Natural killer cell (primary cell): ENCODE data around the gene CDK16. TPM values are rescaled to one million over a fixed set of nuclear protein-coding genes. Genes with fewer than 3 reads are reported as not detected.

ENCODE experiments used
- ATAC-seq, 3 donors: fragments of 150-1000 bp in 2 of 3; fragments of 200-7000 bp in 1 of 3; cut with Tn5 transposase; 1 replicate in 1 of 3; 2 replicates in 2 of 3; pipeline ENCODE4 v1.10.0; 2021; ENCODE audit warnings: mild to moderate bottlenecking in 2 of 3, moderate library complexity in 2 of 3
- DNase-seq, 2 donors: peaks; one replicate each; pipeline versions ENCODE4 v3.0.0 to v3.0.0-alpha.2; 2013 to 2021; ENCODE audit warnings: mixed read lengths in 1 of 2
- H3K27ac ChIP-seq: one replicate; pipeline ENCODE4 v1.5.1; 2013; ENCODE audit warnings: mild to moderate bottlenecking, low read length
- H3K27me3 ChIP-seq: one replicate; pipeline ENCODE4 v1.6.1; 2013; ENCODE audit warnings: low read length; ENCODE audit not compliant: control insufficient read depth, insufficient read depth
- H3K36me3 ChIP-seq: one replicate; pipeline ENCODE4 v1.6.1; 2013; ENCODE audit warnings: low read length; ENCODE audit not compliant: control insufficient read depth, insufficient read depth
- H3K4me1 ChIP-seq: one replicate; pipeline ENCODE4 v1.6.1; 2013; ENCODE audit warnings: low read length; ENCODE audit not compliant: control insufficient read depth, insufficient read depth
- H3K4me3 ChIP-seq: one replicate; pipeline ENCODE4 v1.5.1; 2013; ENCODE audit warnings: low read length
- H3K9me3 ChIP-seq: one replicate; pipeline ENCODE4 v1.6.1; 2013; ENCODE audit warnings: low read length; ENCODE audit not compliant: control insufficient read depth, insufficient read depth
- H3K27ac Mint-ChIP-seq, 2 donors: one replicate each; pipeline ENCODE4 v1.8.0; 2022; ENCODE audit warnings: mild to moderate bottlenecking in 2 of 2, mixed read lengths in 2 of 2, moderate library complexity in 1 of 2
- H3K27me3 Mint-ChIP-seq, 2 donors: one replicate each; pipeline ENCODE4 v1.8.0; 2022; ENCODE audit warnings: low read depth in 2 of 2, mixed read lengths in 2 of 2
- H3K36me3 Mint-ChIP-seq: one replicate; pipeline ENCODE4 v1.8.0; 2022; ENCODE audit warnings: mixed read lengths
- H3K4me1 Mint-ChIP-seq, 2 donors: one replicate each; pipeline ENCODE4 v1.8.0; 2022; ENCODE audit warnings: mixed read lengths in 2 of 2
- H3K4me3 Mint-ChIP-seq: one replicate; pipeline ENCODE4 v1.8.0; 2022; ENCODE audit warnings: mild to moderate bottlenecking, moderate library complexity, mixed read lengths
- H3K9me3 Mint-ChIP-seq, 2 donors: one replicate each; pipeline ENCODE4 v1.8.0; 2022; ENCODE audit warnings: mixed read lengths in 2 of 2
- WGBS: methylation state at CpG from one replicate; pipeline ENCODE4 v1.1.7; 2013; ENCODE audit warnings: missing lambda C conversion rate; ENCODE audit not compliant: insufficient coverage; 5-methylcytosine and 5-hydroxymethylcytosine counted together
- intact Hi-C: fragments of 100-400 bp; cut with micrococcal nuclease; formaldehyde crosslinking; loops from one replicate; pipeline ENCODE4 v1.14.2; 2022
- total RNA-seq, 4 donors: library from RNA; stranded (reverse); fragments of 120-200 nt in 1 of 4; gene quantifications; one replicate each; pipeline versions ENCODE4 v1.2.3 to v1.2.4, GENCODE V29; 2013 to 2022
- TF ChIP-seq, protein P1 (sequence below): fragments of 200-600 bp; IDR thresholded peaks from one replicate; pipeline ENCODE4 v1.8.0; 2022; ENCODE audit warnings: antibody characterized with exemption

Gene CDK16
- total RNA-seq, 3 donors from 2014 or later (not counting 1 experiment from before 2014, with no cell fraction given), result 112 to 140 (median 126) TPM

DNA sequence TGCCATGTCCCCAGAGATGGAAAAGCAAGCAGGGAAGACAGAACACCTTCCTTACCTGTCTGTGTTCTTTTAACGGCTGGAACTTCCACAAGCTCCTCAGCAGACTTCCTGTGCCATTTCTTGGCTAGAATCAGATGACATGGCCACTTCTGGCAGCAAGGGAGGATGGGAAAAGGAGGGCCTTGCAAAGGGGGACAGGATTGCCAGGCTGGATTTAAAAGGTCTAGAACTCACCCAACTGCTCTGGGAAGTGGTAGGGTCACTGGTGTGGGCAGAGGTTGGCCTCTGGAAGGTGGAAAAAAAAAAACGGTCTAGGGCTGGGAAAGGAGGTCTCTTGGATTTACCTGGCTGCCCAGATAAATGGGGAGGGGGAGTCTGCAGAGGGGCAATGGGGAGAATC is 12.7 kb downstream of the CDK16 start:
- Histone ChIP-seq H3K27ac (no peak overlapping the region), H3K9me3 (no peaks in the 10 kb centered on the region), H3K27me3 (no peaks in the 10 kb centered on the region), H3K4me3 (no peak overlapping the region), H3K36me3 (peaks cover 21% of the 10 kb centered on the region), H3K4me1 (peaks cover 8% of the 10 kb centered on the region)
- Mint-ChIP-seq H3K27me3 (no peaks in the 10 kb centered on the region), H3K4me3 (peak overlapping the region; percentile 37), H3K4me1 (peaks cover 17 to 20% of the 10 kb centered on the region in 2 donors), H3K27ac (peak overlapping the region; percentile 97 to 99), H3K9me3 (no peaks in the 10 kb centered on the region), H3K36me3 (no peaks in the 10 kb centered on the region)
- WGBS, result 78% methylated on average over 2 of the region's 2 CpGs
- DNase-seq, result no peak
- TF ChIP-seq, protein P1, sequence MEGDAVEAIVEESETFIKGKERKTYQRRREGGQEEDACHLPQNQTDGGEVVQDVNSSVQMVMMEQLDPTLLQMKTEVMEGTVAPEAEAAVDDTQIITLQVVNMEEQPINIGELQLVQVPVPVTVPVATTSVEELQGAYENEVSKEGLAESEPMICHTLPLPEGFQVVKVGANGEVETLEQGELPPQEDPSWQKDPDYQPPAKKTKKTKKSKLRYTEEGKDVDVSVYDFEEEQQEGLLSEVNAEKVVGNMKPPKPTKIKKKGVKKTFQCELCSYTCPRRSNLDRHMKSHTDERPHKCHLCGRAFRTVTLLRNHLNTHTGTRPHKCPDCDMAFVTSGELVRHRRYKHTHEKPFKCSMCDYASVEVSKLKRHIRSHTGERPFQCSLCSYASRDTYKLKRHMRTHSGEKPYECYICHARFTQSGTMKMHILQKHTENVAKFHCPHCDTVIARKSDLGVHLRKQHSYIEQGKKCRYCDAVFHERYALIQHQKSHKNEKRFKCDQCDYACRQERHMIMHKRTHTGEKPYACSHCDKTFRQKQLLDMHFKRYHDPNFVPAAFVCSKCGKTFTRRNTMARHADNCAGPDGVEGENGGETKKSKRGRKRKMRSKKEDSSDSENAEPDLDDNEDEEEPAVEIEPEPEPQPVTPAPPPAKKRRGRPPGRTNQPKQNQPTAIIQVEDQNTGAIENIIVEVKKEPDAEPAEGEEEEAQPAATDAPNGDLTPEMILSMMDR, result no peak
- intact Hi-C loops, result no loop called here
- ATAC-seq, result no peak

DNA sequence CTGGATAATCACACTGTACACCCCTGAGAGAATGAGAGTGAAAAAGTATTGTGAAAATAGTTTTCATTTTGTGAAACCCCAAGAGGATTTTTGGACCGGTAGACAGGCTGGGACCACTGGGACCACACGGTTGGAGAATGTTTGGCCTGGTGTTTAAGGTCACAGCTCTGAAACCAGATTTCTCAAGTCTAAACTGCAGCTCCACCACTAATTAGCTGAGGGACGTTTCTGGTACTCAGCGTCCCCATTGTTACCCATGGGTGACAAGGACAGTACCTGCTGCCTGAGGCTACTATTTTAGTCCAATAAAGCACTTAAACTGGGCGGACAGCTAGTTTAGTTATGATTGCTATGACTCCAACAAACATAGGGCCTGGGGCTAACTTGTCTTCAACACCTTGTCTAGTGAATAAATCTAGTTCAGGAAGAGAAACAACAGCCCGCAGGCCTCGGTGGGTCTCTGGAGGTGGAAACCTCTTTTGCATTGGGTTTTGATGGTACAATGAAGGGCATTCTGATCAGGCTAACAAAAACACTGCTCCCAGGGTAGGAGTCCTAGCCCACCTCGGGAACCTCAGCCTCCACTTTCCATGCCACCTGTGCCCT is 13.8 kb downstream of the CDK16 start:
- WGBS, result 69% methylated on average over 8 of the region's 8 CpGs
- peak overlapping the region; percentile 98 for H3K4me3 Mint-ChIP-seq
- no peak for DNase-seq
- intact Hi-C loops, result no loop called here
- ATAC-seq, result no peak
- H3K4me3 ChIP-seq, result peak overlapping the region; percentile 70
- no peaks in the 10 kb centered on the region for H3K9me3 Mint-ChIP-seq
- no peaks in the 10 kb centered on the region for H3K36me3 Mint-ChIP-seq
- H3K27me3 ChIP-seq, result no peaks in the 10 kb centered on the region
- H3K4me1 ChIP-seq, result peaks cover 8% of the 10 kb centered on the region
- TF ChIP-seq, protein P1, result no peak
- H3K27ac Mint-ChIP-seq, result peak overlapping the region; percentile 97 to 99
- peaks cover 10% of the 10 kb centered on the region for H3K36me3 ChIP-seq
- H3K27me3 Mint-ChIP-seq, result no peaks in the 10 kb centered on the region
- H3K4me1 Mint-ChIP-seq, result peaks cover 17 to 20% of the 10 kb centered on the region in 2 donors
- H3K9me3 ChIP-seq, result no peaks in the 10 kb centered on the region
- peak overlapping the region; percentile 98 for H3K27ac ChIP-seq

DNA sequence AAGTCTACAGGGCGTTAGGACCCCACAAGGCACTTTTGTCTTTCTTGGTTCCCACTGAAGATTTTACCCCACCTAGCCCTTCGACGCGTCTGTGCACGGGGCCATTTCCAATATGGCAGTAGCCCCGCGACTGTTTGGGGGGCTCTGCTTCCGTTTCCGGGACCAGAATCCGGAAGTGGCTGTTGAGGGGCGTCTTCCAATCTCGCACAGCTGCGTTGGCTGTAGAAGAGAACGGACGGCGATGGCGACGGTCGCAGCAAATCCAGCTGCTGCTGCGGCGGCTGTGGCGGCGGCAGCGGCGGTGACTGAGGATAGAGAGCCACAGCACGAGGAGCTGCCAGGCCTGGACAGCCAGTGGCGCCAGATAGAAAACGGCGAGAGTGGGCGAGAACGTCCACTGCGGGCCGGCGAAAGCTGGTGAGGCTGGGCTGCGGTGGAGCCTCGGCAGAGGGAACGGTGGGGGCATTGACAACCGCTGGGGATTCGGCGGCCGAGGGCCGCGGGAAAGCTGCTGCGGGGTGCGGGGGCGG is 14.4 kb downstream of the CDK16 start, which contains the start of gene USP11:
USP11 (plus strand) TSS at position 207 of the 530 bp plus-strand sequence; CDS start at position 242, 35 bp downstream.
- Histone ChIP-seq H3K27me3 (no peaks in the 10 kb centered on the region), H3K36me3 (peaks cover 9% of the 10 kb centered on the region), H3K4me1 (peaks cover 8% of the 10 kb centered on the region), H3K9me3 (no peaks in the 10 kb centered on the region), H3K4me3 (peak within 1 kb of the TSS; percentile 70), H3K27ac (peak within 1 kb of the TSS; percentile 98)
- peaks cover 17 to 20% of the 10 kb centered on the region in 2 donors for H3K4me1 Mint-ChIP-seq
- H3K27ac Mint-ChIP-seq, result peak within 1 kb of the TSS; percentile 97 to 99
- no peaks in the 10 kb centered on the region for H3K27me3 Mint-ChIP-seq
- DNase-seq (peak; percentile 48 to 77), ATAC-seq (peak; percentile 15 to 22 (median 19))
- under 1% methylated on average over 46 of the region's 46 CpGs for WGBS
- H3K4me3 Mint-ChIP-seq, result peak within 1 kb of the TSS; percentile 98
- H3K9me3 Mint-ChIP-seq, result no peaks in the 10 kb centered on the region
- no peaks in the 10 kb centered on the region for H3K36me3 Mint-ChIP-seq
- TF ChIP-seq, protein P1, result no peak
- intact Hi-C loops, result loop anchor here (1.0 kb wide), 1 partner anchor 16 kb away; no protein-coding TSS in a partner anchor
